Small intestine (tissue), 7 donors: ENCODE data around the gene TMPRSS6. TPM values are rescaled to one million over a fixed set of nuclear protein-coding genes. Genes with fewer than 3 reads are reported as not detected.

Experiments used
- DNase-seq, 2 donors: peaks; one replicate each; pipeline versions ENCODE4 v3.0.0 to v3.0.0-alpha.2; 2013
- FAIRE-seq: peaks from 2 replicates; lab custom pipeline; 2012; peaks lifted over from hg19 to GRCh38; lab: Jason Lieb, UNC
- H3K27ac ChIP-seq, 3 donors: one replicate each; pipeline ENCODE4 v1.5.1; 2013; ENCODE audit warnings: low read length in 2 of 3, mild to moderate bottlenecking in 2 of 3, control low read depth in 1 of 3, inconsistent platforms in 1 of 3, low read depth in 1 of 3, moderate library complexity in 1 of 3
- H3K27me3 ChIP-seq, 3 donors: one replicate each; pipeline ENCODE4 v1.6.1; 2013; ENCODE audit warnings: low read length in 3 of 3, inconsistent platforms in 1 of 3; ENCODE audit not compliant: control insufficient read depth in 3 of 3, insufficient read depth in 3 of 3
- H3K36me3 ChIP-seq, 3 donors: one replicate each; pipeline ENCODE4 v1.6.1; 2013; ENCODE audit warnings: low read length in 3 of 3, inconsistent platforms in 1 of 3, low read depth in 1 of 3, mild to moderate bottlenecking in 1 of 3, moderate library complexity in 1 of 3; ENCODE audit not compliant: control insufficient read depth in 3 of 3, insufficient read depth in 2 of 3
- H3K4me1 ChIP-seq, 3 donors: one replicate each; pipeline ENCODE4 v1.6.1; 2013; ENCODE audit warnings: low read length in 2 of 3, inconsistent platforms in 1 of 3, low read depth in 1 of 3, mild to moderate bottlenecking in 1 of 3, moderate library complexity in 1 of 3; ENCODE audit not compliant: control insufficient read depth in 3 of 3, insufficient read depth in 2 of 3
- H3K4me3 ChIP-seq, 3 donors: one replicate each; pipeline ENCODE4 v1.5.1; 2013; ENCODE audit warnings: low read length in 3 of 3, control low read depth in 1 of 3, inconsistent platforms in 1 of 3, low read depth in 1 of 3, mild to moderate bottlenecking in 1 of 3, moderate library complexity in 1 of 3
- H3K9me3 ChIP-seq, 2 donors: one replicate each; pipeline ENCODE4 v1.6.1; 2013; ENCODE audit warnings: low read depth in 1 of 2, low read length in 1 of 2; ENCODE audit not compliant: control insufficient read depth in 2 of 2, insufficient read depth in 1 of 2
- WGBS, 3 donors: extraction: QIAGEN DNeasy Blood & Tissue Kit; methylation state at CpG; one replicate each; pipeline ENCODE4 v1.1.7; 2013; 5-methylcytosine and 5-hydroxymethylcytosine counted together
- polyA plus RNA-seq, 4 donors: library from polyadenylated mRNA; stranded (reverse) in 3 of 4; unstranded in 1 of 4; fragments of 200-250 nt in 3 of 4; fragments of 120-200 nt in 1 of 4; gene quantifications; one replicate each; pipeline versions ENCODE4 v1.2.1 to v1.2.3, GENCODE V29; 2013
- donor health status: healthy with polysubstance abuse.
- donor health status: control.
- donor health status: control.
- donor health status: Bipolar disorder and iron deficiency.
- donor health status: healthy.

TMPRSS6 gene
- polyA plus RNA-seq, 4 donors: 0.40 to 4.2 (median 1.3) TPM

DNA sequence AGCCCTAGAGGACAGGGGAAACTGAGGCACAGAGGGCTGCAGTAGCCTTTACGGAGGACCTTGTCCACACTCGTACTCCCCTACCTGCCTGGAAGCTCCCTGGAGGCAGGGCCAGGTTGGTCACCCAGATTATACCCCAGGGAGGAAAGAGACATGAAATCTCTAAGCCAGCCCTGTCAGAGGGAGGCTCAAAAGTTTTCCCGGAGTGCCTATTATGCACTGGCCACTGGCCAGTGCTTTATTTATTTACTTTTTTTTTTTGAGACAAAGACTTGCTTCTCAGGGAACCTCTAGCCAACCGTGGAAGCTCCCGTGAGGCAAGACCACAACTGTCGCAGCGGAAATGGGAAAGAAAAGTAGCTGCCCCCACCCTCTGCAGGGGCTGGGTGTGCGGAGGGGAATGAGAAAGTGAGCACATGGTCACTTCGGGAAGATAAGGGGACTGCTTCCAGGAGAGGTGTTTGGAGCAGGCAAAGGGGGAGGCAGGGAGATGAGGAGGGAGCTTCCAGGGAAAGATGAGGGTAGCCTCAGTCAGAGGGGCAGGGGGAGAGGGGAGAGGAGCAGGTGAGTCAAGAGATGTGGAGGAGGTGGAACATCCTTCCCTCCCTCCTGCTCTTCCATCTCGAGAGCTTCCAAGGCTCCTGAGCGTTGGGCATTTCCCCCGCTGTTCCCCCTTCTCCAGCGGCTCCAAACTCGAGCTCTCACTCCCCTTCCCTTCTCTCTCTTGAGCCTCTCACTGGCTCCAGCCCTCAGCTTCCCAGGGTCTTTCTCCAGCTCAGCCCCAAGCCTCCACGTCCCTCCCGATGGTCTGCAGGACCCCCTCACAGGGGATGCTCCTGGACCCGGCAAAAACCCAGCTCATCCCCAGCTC, 35.9 kb upstream of the TMPRSS6 start:
- H3K36me3 ChIP-seq: no peaks in the 10 kb centered on the region
- FAIRE-seq (no peak), DNase-seq (no peak)
- no peak overlapping the region for H3K4me3 ChIP-seq
- no peaks in the 10 kb centered on the region for H3K9me3 ChIP-seq
- no peaks in the 10 kb centered on the region for H3K27me3 ChIP-seq
- WGBS, 3 donors: 27 to 35% (median 33%) methylated on average over 13 to 17 of the region's 17 CpGs
- H3K4me1 ChIP-seq: no peaks in the 10 kb centered on the region
- peak overlapping the region in 1 of 3 donors; percentile 4 for H3K27ac ChIP-seq

DNA sequence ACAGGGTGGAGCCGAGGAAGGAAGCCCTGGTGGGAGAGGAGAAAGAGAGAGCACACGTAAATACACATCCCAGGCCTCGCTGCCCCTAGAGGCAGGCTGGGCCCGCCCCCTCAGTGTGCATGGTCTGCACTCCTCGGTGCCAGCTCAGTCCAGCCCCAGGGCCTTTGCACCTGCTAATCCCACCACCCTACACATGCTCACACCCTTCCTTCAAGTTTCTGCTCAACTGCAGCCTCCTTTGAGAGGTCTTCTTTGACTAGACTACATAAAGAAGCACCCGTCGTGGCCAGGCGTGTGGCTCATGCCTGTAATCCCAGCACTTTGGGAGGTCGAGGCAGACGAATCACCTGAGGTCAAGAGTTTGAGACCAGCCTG, 34.7 kb upstream of the TMPRSS6 start:
- WGBS, 3 donors: 85 to 87% (median 86%) methylated on average over 9 to 10 of the region's 10 CpGs
- H3K4me1 ChIP-seq: no peaks in the 10 kb centered on the region
- FAIRE-seq (no peak), DNase-seq (no peak)
- H3K4me3 ChIP-seq: no peak overlapping the region
- no peak overlapping the region for H3K27ac ChIP-seq
- H3K9me3 ChIP-seq: no peaks in the 10 kb centered on the region
- no peaks in the 10 kb centered on the region for H3K36me3 ChIP-seq
- no peaks in the 10 kb centered on the region for H3K27me3 ChIP-seq

DNA sequence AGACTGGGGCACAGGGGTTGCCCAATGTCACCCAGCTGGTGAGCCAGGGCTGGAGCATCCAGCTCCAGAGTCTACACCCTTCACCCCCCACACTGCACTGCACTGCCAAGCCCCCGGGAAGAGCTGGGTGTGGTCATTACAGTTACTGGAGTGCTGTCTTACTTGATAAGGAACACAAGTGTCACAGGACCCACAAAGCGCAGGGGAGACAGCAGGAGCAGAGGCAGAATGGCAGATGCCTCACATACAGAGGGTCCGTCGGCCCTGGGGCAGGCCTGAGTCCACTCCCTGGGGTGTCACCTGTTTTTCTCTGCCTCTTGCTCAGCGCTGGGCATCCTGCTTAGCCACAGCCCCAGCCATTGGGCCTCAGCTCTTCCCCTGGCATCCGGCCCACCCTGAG, 32.5 kb upstream of the TMPRSS6 start:
- Histone ChIP-seq H3K27ac (no peak overlapping the region), H3K27me3 (no peaks in the 10 kb centered on the region), H3K36me3 (no peaks in the 10 kb centered on the region), H3K9me3 (no peaks in the 10 kb centered on the region), H3K4me3 (no peak overlapping the region), H3K4me1 (no peaks in the 10 kb centered on the region)
- FAIRE-seq (no peak), DNase-seq (no peak)
- 62 to 74% (median 64%) methylated on average over 4 to 6 of the region's 6 CpGs for WGBS, 3 donors

DNA sequence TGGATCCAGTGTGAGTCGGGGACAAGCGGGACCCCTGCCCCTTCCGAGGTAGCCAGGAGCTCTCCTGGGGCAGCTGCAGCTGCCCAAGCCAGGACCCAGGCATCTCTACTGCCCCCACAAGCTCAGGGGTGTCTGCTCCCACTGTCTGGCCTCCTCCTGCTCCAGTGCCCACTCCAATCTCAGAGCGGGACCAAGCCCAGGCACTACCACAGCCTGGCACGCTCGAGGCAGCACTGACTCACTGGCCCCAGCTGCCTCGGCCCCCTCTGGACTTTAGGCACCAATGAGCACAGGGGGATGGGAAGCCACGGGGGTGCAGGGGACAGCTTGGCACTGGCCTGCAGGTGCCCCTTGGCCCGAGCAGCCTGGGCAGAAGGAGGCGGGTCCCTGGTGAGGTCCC, 32.0 kb upstream of the TMPRSS6 start:
- FAIRE-seq (no peak), DNase-seq (no peak)
- Histone ChIP-seq H3K27me3 (no peaks in the 10 kb centered on the region), H3K27ac (no peak overlapping the region), H3K4me3 (no peak overlapping the region), H3K4me1 (no peaks in the 10 kb centered on the region), H3K9me3 (no peaks in the 10 kb centered on the region), H3K36me3 (no peaks in the 10 kb centered on the region)
- 77 to 86% (median 82%) methylated on average over 10 of the region's 10 CpGs for WGBS, 3 donors

DNA sequence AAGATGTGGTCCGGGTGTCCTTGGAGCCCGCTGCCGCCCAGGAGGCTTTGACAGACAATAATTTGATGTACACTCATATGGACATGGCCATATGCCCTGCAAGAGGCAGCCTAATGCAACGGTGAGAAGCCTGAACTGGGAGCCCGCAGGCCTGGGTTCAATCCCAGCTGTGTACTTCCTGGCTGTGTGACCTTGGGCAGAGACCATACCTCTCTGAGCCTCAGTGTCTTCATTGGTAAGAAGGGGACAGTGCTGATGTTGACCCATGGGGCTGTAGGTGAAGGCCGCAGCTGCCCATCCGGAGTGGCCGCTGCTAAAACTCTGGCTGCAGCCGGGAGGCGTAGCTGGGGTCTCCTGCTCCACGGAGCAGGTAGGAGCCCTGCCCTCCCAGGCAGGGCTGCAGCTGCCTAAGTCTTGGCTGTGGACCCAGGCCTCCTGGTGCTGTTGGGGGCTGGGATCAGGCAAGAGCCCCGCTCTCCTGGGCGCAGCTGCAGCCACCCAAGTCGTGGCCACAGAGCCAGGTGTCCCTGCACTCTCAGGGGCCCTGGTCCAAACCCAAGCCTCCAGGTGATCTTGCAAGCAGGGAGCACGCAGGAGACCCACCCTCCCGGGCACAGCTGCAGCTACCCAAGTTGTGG, 31.3 kb upstream of the TMPRSS6 start:
- Histone ChIP-seq H3K4me1 (no peaks in the 10 kb centered on the region), H3K27ac (no peak overlapping the region), H3K27me3 (no peaks in the 10 kb centered on the region), H3K9me3 (no peaks in the 10 kb centered on the region), H3K4me3 (no peak overlapping the region), H3K36me3 (no peaks in the 10 kb centered on the region)
- FAIRE-seq (no peak), DNase-seq (no peak)
- WGBS, 3 donors: 77 to 84% (median 83%) methylated on average over 15 to 16 of the region's 16 CpGs

DNA sequence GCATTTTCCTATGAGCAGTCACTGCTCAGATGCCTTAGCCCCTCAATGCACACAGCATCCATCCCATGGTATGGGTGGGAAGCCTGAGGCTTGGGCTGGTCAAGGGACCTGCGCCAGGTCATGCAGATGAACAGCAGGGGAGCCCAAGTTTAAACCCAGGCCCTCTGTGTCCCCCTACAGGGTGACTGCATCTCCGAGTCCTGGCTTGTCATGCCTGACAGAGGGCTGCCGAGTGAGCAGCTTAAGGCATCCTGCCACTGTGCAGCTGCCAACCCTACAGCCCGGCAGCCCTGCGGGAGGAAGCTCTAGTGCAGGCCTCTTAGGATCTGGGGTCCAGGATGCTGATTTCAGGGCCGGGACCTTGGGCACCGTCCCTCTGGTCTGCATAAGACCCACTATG, 30.2 kb upstream of the TMPRSS6 start:
- FAIRE-seq: no peak
- no peak overlapping the region for H3K4me3 ChIP-seq
- no peaks in the 10 kb centered on the region for H3K9me3 ChIP-seq
- no peak overlapping the region for H3K27ac ChIP-seq
- no peak for DNase-seq
- 74 to 79% (median 74%) methylated on average over 7 of the region's 7 CpGs for WGBS, 3 donors
- H3K36me3 ChIP-seq: no peaks in the 10 kb centered on the region
- H3K4me1 ChIP-seq: no peaks in the 10 kb centered on the region
- H3K27me3 ChIP-seq: no peaks in the 10 kb centered on the region

DNA sequence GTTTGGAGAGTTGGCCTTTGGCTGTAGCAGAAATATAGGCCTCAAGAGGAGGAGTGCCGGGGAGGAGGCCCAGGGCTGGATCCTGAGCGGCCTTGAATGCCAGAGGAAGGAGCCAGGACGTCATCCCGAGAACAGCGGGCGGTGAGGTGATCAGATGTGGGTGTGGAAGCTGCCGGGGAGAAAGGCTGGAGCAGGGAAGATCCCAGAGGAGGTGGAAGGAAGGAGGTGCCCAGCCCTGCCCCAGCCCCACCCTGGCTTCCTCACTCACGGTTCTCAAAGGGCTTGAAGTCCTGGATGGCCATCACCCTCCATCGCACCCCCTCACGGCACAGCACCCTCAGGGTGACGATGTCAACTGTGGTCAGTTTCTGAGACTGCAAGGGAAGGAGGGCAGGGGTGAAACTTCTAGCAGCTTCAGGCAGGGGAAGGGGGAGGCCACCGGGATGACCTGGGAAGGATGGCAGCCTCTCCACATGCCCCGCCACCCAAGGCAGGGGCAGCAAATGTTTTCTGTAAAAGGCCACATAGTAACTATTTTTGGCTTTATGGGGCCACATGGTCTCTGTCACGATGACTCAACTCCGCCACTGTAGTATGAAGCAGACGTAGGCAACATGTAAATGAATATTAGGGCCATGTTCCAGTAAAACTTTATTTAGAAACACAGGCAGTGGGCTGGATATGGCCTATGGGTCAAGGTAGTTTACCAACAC, 29.5 kb upstream of the TMPRSS6 start:
- no peak for FAIRE-seq
- 53 to 58% (median 56%) methylated on average over 14 to 16 of the region's 16 CpGs for WGBS, 3 donors

DNA sequence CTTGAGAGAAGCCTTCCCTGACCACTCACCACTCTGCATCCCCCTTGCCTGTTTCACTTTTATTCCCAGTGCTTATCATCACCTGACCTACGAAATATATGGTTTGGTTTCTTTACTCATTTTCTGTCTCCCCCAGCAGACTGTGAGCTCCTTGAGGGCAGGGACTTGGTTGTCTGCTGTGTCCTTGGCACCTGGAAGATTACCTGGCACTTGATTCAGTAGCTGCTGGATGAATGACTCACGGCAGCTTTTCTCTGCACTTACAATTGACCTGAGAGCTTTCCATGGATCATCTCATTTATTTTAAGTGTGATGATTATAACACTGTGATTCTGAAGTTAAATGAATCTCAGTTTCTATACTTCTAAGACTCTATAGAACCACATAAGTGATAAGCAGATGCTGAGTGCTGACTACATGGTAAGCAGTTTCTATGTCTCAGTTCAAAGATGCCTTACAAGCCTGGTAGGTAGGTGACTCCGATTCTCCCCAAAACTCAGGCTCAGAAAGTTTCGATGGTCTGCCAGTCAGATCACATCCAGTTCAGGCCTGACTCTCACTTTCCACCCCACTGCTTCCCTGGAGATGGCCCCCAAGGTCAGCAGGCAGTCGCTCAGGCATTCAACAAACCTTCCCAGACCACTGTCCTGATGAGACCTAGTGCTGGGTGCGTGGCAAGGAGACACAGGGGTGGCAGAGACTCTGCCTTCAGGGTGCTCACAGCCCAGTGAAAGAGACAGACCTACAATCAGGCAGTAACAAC, 28.6 kb upstream of the TMPRSS6 start:
- Histone ChIP-seq H3K27me3 (no peaks in the 10 kb centered on the region), H3K4me1 (no peaks in the 10 kb centered on the region), H3K36me3 (no peaks in the 10 kb centered on the region), H3K4me3 (no peak overlapping the region), H3K9me3 (no peaks in the 10 kb centered on the region), H3K27ac (no peak overlapping the region)
- no peak for FAIRE-seq
- WGBS, 3 donors: 69 to 79% (median 74%) methylated on average over 6 of the region's 6 CpGs
- DNase-seq: no peak

More for the DNA sequence above, 29.5 kb upstream of the TMPRSS6 start:
- Histone ChIP-seq H3K4me3 (no peak overlapping the region), H3K36me3 (no peaks in the 10 kb centered on the region), H3K27me3 (no peaks in the 10 kb centered on the region), H3K27ac (no peak overlapping the region), H3K4me1 (no peaks in the 10 kb centered on the region), H3K9me3 (no peaks in the 10 kb centered on the region)
- no peak for DNase-seq
